Endodermal cell (in vitro differentiated cells): Measurements from ENCODE around the gene CAMSAP1. TPM values are rescaled to one million over a fixed set of nuclear protein-coding genes. Genes with fewer than 3 reads are reported as not detected.

Source experiments
- DNase-seq: peaks from one replicate; pipeline ENCODE4 v3.0.0-alpha.2; 2017
- H3K27ac ChIP-seq: 2 replicates; pipeline ENCODE4 v1.5.1; 2013; ENCODE audit warnings: mild to moderate bottlenecking, low read depth, low read length, moderate library complexity
- H3K27me3 ChIP-seq: 2 replicates; pipeline ENCODE4 v1.6.1; 2013; ENCODE audit warnings: mild to moderate bottlenecking, low read length, moderate library complexity; ENCODE audit not compliant: insufficient read depth, control insufficient read depth, poor library complexity, severe bottlenecking
- H3K36me3 ChIP-seq: 2 replicates; pipeline ENCODE4 v1.7.0; 2013; ENCODE audit warnings: mild to moderate bottlenecking, low read length, moderate library complexity; ENCODE audit not compliant: control insufficient read depth, insufficient read depth
- H3K4me1 ChIP-seq: one replicate; pipeline ENCODE4 v1.7.0; 2013; ENCODE audit warnings: low read length; ENCODE audit not compliant: control insufficient read depth, insufficient read depth
- H3K4me3 ChIP-seq: 2 replicates; pipeline ENCODE4 v1.5.1; 2013; ENCODE audit warnings: mild to moderate bottlenecking, low read length, moderate library complexity
- H3K9ac ChIP-seq: 2 replicates; pipeline ENCODE4 v1.6.1; 2013; ENCODE audit warnings: mild to moderate bottlenecking, low read length, moderate library complexity; ENCODE audit not compliant: poor library complexity, severe bottlenecking; ENCODE audit errors: extremely low read depth
- H3K9me3 ChIP-seq: 2 replicates; pipeline ENCODE4 v1.6.1; 2013; ENCODE audit warnings: mild to moderate bottlenecking, low read length, moderate library complexity; ENCODE audit not compliant: control insufficient read depth
- H3K27ac Mint-ChIP-seq: 2 replicates; pipeline ENCODE4 v1.8.0; 2020; ENCODE audit warnings: mixed read lengths
- H3K27me3 Mint-ChIP-seq: 2 replicates; pipeline ENCODE4 v1.8.0; 2021; ENCODE audit warnings: mild to moderate bottlenecking, mixed read lengths; ENCODE audit not compliant: insufficient read depth
- H3K36me3 Mint-ChIP-seq: 2 replicates; pipeline ENCODE4 v1.8.0; 2020; ENCODE audit warnings: low read depth, mixed read lengths
- H3K4me1 Mint-ChIP-seq: 2 replicates; pipeline ENCODE4 v1.8.0; 2020; ENCODE audit warnings: mixed read lengths
- H3K4me3 Mint-ChIP-seq: 2 replicates; pipeline ENCODE4 v1.8.0; 2020; ENCODE audit warnings: mild to moderate bottlenecking, moderate library complexity, mixed read lengths
- H3K9me3 Mint-ChIP-seq: 2 replicates; pipeline ENCODE4 v1.8.0; 2020; ENCODE audit warnings: mild to moderate bottlenecking, mixed read lengths
- WGBS, 2 experiments: methylation state at CpG; one replicate each; pipeline versions ENCODE4 v1.1.5 to v1.1.7; 2013; ENCODE audit warnings: missing lambda C conversion rate in 2 of 2, mixed read lengths in 1 of 2; ENCODE audit not compliant: insufficient coverage in 1 of 2, insufficient read length in 1 of 2; 5-methylcytosine and 5-hydroxymethylcytosine counted together
- long read RNA-seq, 4 experiments: library from polyadenylated mRNA in 2 of 4; library from RNA in 1 of 4; library from capped mRNA in 1 of 4; stranded (forward) in 3 of 4; unstranded in 1 of 4; transcript quantifications; one replicate each; pipeline ENCODE4 v2.0.0, GENCODE V29; 2020 to 2021; ENCODE audit warnings: inconsistent platforms in 1 of 4
- polyA plus RNA-seq, 2 experiments: library from polyadenylated mRNA; stranded (reverse); fragments of 50-300 nt; gene quantifications; one replicate each; pipeline ENCODE4 v1.2.3, GENCODE V29; 2013
- total RNA-seq, 2 donors: library from RNA; stranded (reverse); fragmentation: NEBNext Ultra II Directional in 1 of 2; extraction: Animal tissue kit (Norgen Biotek cat#: 25700) in 1 of 2; gene quantifications; 2 replicates in 1 of 2; 3 replicates in 1 of 2; pipeline ENCODE4 v1.2.1, GENCODE V29; 2021
- TF ChIP-seq, protein P1 (sequence below): fragments of 200-600 bp; sonication (generic); conservative IDR thresholded peaks from 2 replicates; pipeline ENCODE4 v1.5.0; 2021; ENCODE audit warnings: antibody characterized with exemption, mild to moderate bottlenecking

CAMSAP1 gene, protein sequence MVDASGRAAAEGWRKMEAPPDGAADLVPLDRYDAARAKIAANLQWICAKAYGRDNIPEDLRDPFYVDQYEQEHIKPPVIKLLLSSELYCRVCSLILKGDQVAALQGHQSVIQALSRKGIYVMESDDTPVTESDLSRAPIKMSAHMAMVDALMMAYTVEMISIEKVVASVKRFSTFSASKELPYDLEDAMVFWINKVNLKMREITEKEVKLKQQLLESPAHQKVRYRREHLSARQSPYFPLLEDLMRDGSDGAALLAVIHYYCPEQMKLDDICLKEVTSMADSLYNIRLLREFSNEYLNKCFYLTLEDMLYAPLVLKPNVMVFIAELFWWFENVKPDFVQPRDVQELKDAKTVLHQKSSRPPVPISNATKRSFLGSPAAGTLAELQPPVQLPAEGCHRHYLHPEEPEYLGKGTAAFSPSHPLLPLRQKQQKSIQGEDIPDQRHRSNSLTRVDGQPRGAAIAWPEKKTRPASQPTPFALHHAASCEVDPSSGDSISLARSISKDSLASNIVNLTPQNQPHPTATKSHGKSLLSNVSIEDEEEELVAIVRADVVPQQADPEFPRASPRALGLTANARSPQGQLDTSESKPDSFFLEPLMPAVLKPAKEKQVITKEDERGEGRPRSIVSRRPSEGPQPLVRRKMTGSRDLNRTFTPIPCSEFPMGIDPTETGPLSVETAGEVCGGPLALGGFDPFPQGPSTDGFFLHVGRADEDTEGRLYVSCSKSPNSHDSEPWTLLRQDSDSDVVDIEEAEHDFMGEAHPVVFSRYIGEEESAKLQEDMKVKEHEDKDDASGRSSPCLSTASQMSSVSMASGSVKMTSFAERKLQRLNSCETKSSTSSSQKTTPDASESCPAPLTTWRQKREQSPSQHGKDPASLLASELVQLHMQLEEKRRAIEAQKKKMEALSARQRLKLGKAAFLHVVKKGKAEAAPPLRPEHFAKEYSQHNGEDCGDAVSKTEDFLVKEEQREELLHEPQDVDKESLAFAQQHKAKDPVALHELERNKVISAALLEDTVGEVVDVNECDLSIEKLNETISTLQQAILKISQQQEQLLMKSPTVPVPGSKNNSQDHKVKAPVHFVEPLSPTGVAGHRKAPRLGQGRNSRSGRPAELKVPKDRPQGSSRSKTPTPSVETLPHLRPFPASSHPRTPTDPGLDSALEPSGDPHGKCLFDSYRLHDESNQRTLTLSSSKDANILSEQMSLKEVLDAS (N-terminal part only)
- total RNA-seq = 10 to 100 TPM; 40.1 to 43.1 TPM
- 36.8 TPM for polyA plus RNA-seq (2013, experiment 1 of 2)
- polyA plus RNA-seq (2013, experiment 2 of 2) = 37.7 TPM
- long read RNA-seq, experiment 1, partial matches to known transcripts = 6 of 20 reads
- long read RNA-seq, experiment 1, other reads (novel, unspliced or antisense) = 14 of 20 reads
- long read RNA-seq, experiment 2, full-length matches to known transcripts = 10 of 48 reads
- long read RNA-seq, experiment 2, partial matches to known transcripts = 18 of 48 reads
- long read RNA-seq, experiment 2, other reads (novel, unspliced or antisense) = 20 of 48 reads
- long read RNA-seq, experiment 3, full-length matches to known transcripts = 3 of 25 reads
- long read RNA-seq, experiment 3, partial matches to known transcripts = 14 of 25 reads
- long read RNA-seq, experiment 3, other reads (novel, unspliced or antisense) = 8 of 25 reads
- long read RNA-seq, experiment 4, partial matches to known transcripts = 0 of 1 reads
- long read RNA-seq, experiment 4, other reads (novel, unspliced or antisense) = 1 of 1 reads

DNA sequence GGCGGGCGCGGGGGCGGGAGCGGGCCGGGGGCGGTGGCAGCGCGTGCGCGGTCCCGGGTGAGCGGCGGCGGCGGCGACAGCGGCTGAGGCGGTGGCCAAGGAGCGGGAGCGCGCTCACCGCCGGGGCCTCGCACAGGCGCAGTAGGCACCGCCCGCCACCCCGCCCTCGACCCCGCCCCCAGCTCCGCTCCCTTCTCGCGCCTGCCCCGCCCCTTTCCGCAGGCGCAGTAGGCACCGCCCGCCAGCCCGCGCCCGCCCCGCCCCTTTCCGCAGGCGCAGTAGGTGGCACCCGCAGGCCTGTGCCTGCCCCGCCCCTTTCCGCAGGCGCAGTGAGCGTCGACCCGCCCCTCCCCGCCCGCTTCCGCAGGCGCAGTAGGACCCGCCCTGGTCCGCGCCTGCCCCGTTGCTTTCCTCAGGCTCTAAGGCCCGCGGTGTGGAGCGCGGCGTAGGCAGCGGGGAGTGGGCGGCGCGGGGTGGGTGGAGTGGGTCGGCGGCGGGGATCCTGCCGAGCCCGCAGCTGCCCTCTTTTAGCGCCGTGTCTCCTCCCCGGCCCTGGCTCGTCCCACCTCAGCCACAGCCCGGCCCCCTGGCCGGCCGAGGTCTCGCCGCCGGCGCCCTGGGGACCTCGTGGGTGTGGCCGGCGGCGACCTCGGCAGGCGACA, at the start of gene CAMSAP1:
CAMSAP1 (minus strand) TSS at position 116 of the 662 bp plus-strand sequence. CDS start 387 bp downstream, outside the sequence.
- DNase-seq = peak; percentile 98
- no peaks in the 10 kb centered on the region for H3K27me3 ChIP-seq
- peak within 1 kb of the TSS; percentile 99 for H3K4me3 ChIP-seq
- peaks cover 42% of the 10 kb centered on the region for H3K9me3 ChIP-seq
- TF ChIP-seq, protein P1, sequence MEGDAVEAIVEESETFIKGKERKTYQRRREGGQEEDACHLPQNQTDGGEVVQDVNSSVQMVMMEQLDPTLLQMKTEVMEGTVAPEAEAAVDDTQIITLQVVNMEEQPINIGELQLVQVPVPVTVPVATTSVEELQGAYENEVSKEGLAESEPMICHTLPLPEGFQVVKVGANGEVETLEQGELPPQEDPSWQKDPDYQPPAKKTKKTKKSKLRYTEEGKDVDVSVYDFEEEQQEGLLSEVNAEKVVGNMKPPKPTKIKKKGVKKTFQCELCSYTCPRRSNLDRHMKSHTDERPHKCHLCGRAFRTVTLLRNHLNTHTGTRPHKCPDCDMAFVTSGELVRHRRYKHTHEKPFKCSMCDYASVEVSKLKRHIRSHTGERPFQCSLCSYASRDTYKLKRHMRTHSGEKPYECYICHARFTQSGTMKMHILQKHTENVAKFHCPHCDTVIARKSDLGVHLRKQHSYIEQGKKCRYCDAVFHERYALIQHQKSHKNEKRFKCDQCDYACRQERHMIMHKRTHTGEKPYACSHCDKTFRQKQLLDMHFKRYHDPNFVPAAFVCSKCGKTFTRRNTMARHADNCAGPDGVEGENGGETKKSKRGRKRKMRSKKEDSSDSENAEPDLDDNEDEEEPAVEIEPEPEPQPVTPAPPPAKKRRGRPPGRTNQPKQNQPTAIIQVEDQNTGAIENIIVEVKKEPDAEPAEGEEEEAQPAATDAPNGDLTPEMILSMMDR = no peak
- peaks cover 3% of the 10 kb centered on the region for H3K4me1 ChIP-seq
- peaks cover 45% of the 10 kb centered on the region for H3K36me3 ChIP-seq
- peak within 1 kb of the TSS; percentile 75 for H3K4me3 Mint-ChIP-seq
- 0% methylated on average over 11 to 91 of the region's 91 CpGs for WGBS, 2 experiments
- peaks cover 39% of the 10 kb centered on the region for H3K9me3 Mint-ChIP-seq
- H3K9ac ChIP-seq = peak within 1 kb of the TSS; percentile 43
- H3K27ac ChIP-seq = peak within 1 kb of the TSS; percentile 80
- H3K36me3 Mint-ChIP-seq = peaks cover 56% of the 10 kb centered on the region
- peaks cover 30% of the 10 kb centered on the region for H3K4me1 Mint-ChIP-seq
- peak within 1 kb of the TSS; percentile 90 for H3K27ac Mint-ChIP-seq
- peaks cover 5% of the 10 kb centered on the region for H3K27me3 Mint-ChIP-seq

DNA sequence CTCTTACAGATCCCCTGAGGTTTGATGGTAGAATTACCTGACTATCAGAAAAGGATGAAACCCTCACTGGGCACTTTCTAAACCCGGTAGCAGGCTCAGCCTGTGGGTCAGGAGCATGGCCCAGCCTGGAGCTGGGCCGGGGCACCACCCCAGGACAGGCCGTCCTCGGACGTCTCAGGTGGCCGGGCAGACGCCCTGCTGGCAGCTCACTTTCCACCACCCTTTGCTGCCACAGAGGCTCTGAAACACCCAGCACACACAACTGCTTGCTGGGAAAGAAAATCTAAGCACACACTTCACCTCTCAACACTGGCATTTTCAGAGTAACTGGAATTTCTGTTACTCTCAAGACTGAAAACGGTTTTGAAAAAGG, 49.4 kb upstream of the CAMSAP1 start:
- no peak for DNase-seq
- TF ChIP-seq, protein P1 = no peak
- no peaks in the 10 kb centered on the region for H3K9me3 ChIP-seq
- H3K4me1 ChIP-seq = peaks cover 5% of the 10 kb centered on the region
- H3K27me3 ChIP-seq = no peaks in the 10 kb centered on the region
- no peak overlapping the region for H3K4me3 ChIP-seq
- H3K36me3 Mint-ChIP-seq = peaks cover 25% of the 10 kb centered on the region
- whole genome bisulfite sequencing, 2 experiments = 96% methylated on average over 8 of the region's 8 CpGs; no CpG with 5 or more reads in 1 of the 2 experiments
- H3K27me3 Mint-ChIP-seq = no peaks in the 10 kb centered on the region
- no peak overlapping the region for H3K27ac ChIP-seq
- H3K9ac ChIP-seq = no peak overlapping the region
- H3K9me3 Mint-ChIP-seq = no peaks in the 10 kb centered on the region
- H3K36me3 ChIP-seq = peaks cover 20% of the 10 kb centered on the region
- H3K27ac Mint-ChIP-seq = no peak overlapping the region
- H3K4me1 Mint-ChIP-seq = peaks cover 13% of the 10 kb centered on the region
- no peak overlapping the region for H3K4me3 Mint-ChIP-seq
